Erythroblast (primary cell): ENCODE results near the gene NCAPG2.

Experiments used
- GATA1 ChIP-seq: IDR thresholded peaks from 2 replicates; pipeline ENCODE4 v1.6.1; 2011; ENCODE audit warnings: low read depth, mild to moderate bottlenecking, control low read depth, low read length, moderate library complexity
- POLR2A ChIP-seq: IDR thresholded peaks from 2 replicates; pipeline ENCODE4 v1.6.1; 2011; ENCODE audit warnings: mild to moderate bottlenecking, low read length

- no peak for TF ChIP-seq POLR2A
- no peak for TF ChIP-seq GATA1
Observed at GRCh38 chr7:158623241-158623640, 81.4 kb downstream of the NCAPG2 start.
